Stimulated activated CD4-positive, alpha-beta T cell treated with anti-CD3 and anti-CD28 coated beads, Interleukin-15, amount 100 ng/mL, for 24 hours (primary cell): ENCODE results near the gene UCN3.
"Not testable (repeated sequence)": the region's sequence is repeated elsewhere in the genome, so short reads cannot be mapped to it uniquely, and the experiment has no call there.

ENCODE experiments used
- DNase-seq: peaks from one replicate; pipeline ENCODE4 v3.0.0-alpha.2; 2020

UCN3 gene

GRCh38 chr10:5369362-5370158, 4.8 kb downstream of the UCN3 start:
- DNase-seq: no peak

GRCh38 chr10:5370493-5371352, 6.0 kb downstream of the UCN3 start:
- DNase-seq: no peak

GRCh38 chr10:5373307-5373706, 8.5 kb downstream of the UCN3 start:
- no peak for DNase-seq

- no peak for DNase-seq
These were observed 9.3 kb downstream of the UCN3 start for GRCh38 chr10:5373891-5374611.

GRCh38 chr10:5376450-5376849, 11.7 kb downstream of the UCN3 start:
- no peak for DNase-seq

GRCh38 chr10:5379202-5379601, 14.4 kb downstream of the UCN3 start:
- DNase-seq: not testable (repeated sequence)

- DNase-seq: not testable (repeated sequence)
These were observed 15.6 kb downstream of the UCN3 start for GRCh38 chr10:5380395-5380794.

GRCh38 chr10:5381187-5381586, 16.4 kb downstream of the UCN3 start:
- DNase-seq: no peak

- no peak for DNase-seq
These were observed 20.5 kb downstream of the UCN3 start for GRCh38 chr10:5385224-5385623.

GRCh38 chr10:5387169-5387568, 22.4 kb downstream of the UCN3 start:
- no peak for DNase-seq

GRCh38 chr10:5390607-5391205, 25.9 kb downstream of the UCN3 start:
- DNase-seq: no peak

- no peak for DNase-seq
These were observed 27.0 kb downstream of the UCN3 start for GRCh38 chr10:5391790-5392189.

- DNase-seq: no peak
These were observed 28.8 kb downstream of the UCN3 start for GRCh38 chr10:5393529-5393928.

- DNase-seq: no peak
These were observed 30.4 kb downstream of the UCN3 start for GRCh38 chr10:5395168-5395567.

- no peak for DNase-seq
These were observed 32.0 kb downstream of the UCN3 start for GRCh38 chr10:5396556-5397300.

GRCh38 chr10:5399332-5399731, 34.6 kb downstream of the UCN3 start:
- DNase-seq: no peak

- DNase-seq: no peak
These were observed 35.9 kb downstream of the UCN3 start for GRCh38 chr10:5400468-5401240.

GRCh38 chr10:5402798-5403197, 38.0 kb downstream of the UCN3 start:
- DNase-seq: no peak

GRCh38 chr10:5404208-5405041, 39.7 kb downstream of the UCN3 start, which contains the start of gene TUBAL3:
Gene TUBAL3 (minus strand): TSS chr10:5404828. CDS start chr10:5404792, 36 bp downstream.
- no peak for DNase-seq

- no peak for DNase-seq
These were observed 42.2 kb downstream of the UCN3 start for GRCh38 chr10:5406918-5407317.
